Heart right ventricle (tissue), 16 donors: Measurements from ENCODE around the gene MFSD6. TPM values are rescaled to one million over a fixed set of nuclear protein-coding genes. Genes with fewer than 3 reads are reported as not detected.

Experiments used
- ATAC-seq, 8 donors: fragments of 200-7000 bp; cut with Tn5 transposase; one replicate each; pipeline ENCODE4 v1.9.1; 2020; ENCODE audit warnings: mild to moderate bottlenecking in 8 of 8, moderate library complexity in 8 of 8, moderate number of reproducible peaks in 1 of 8
- DNase-seq, 2 donors: peaks; one replicate each; pipeline ENCODE4 v3.0.0-alpha.2; 2020
- H3K27ac ChIP-seq, 10 donors: fragments of 200-600 bp; sonication (generic) in 2 of 10; one replicate each; pipeline versions ENCODE4 v1.5.0 to v1.8.0; 2020 to 2022; ENCODE audit warnings: mild to moderate bottlenecking in 3 of 10
- H3K27me3 ChIP-seq, 7 donors: fragments of 200-600 bp; one replicate each; pipeline ENCODE4 v1.8.0; 2021 to 2022; ENCODE audit warnings: mild to moderate bottlenecking in 2 of 7
- H3K36me3 ChIP-seq, 9 donors: fragments of 200-600 bp; sonication (generic) in 1 of 9; one replicate each; pipeline versions ENCODE4 v1.5.0 to v1.8.0; 2020 to 2022; ENCODE audit warnings: mild to moderate bottlenecking in 2 of 9
- H3K4me1 ChIP-seq, 9 donors: fragments of 200-600 bp; sonication (generic) in 1 of 9; one replicate each; pipeline versions ENCODE4 v1.5.0 to v1.8.0; 2020 to 2022; ENCODE audit warnings: mild to moderate bottlenecking in 4 of 9
- H3K4me3 ChIP-seq, 10 donors: fragments of 200-600 bp; sonication (generic) in 2 of 10; one replicate each; pipeline versions ENCODE4 v1.5.0 to v1.8.0; 2020 to 2022; ENCODE audit warnings: mild to moderate bottlenecking in 7 of 10, moderate library complexity in 2 of 10
- H3K9me3 ChIP-seq, 11 donors: fragments of 200-600 bp in 10 of 11; sonication (generic) in 2 of 11; one replicate each; pipeline versions ENCODE4 v1.5.0 to v1.8.0; 2013 to 2022; ENCODE audit warnings: mild to moderate bottlenecking in 2 of 11, control low read depth in 1 of 11, moderate library complexity in 1 of 11
- CTCF ChIP-seq, 9 donors: fragments of 200-600 bp; sonication (generic) in 2 of 9; IDR thresholded peaks; one replicate each; pipeline versions ENCODE4 v1.5.0 to v1.8.0; 2021 to 2022; ENCODE audit warnings: antibody characterized with exemption in 9 of 9, mild to moderate bottlenecking in 5 of 9, moderate library complexity in 1 of 9
- WGBS, 2 donors: extraction: QIAGEN DNeasy Blood & Tissue Kit; methylation state at CpG; one replicate each; pipeline ENCODE4 v1.1.7; 2013; ENCODE audit warnings: inconsistent platforms in 1 of 2; 5-methylcytosine and 5-hydroxymethylcytosine counted together
- intact Hi-C, 10 donors: fragments of 100-400 bp; cut with DNase I; formaldehyde crosslinking; loops; one replicate each; pipeline versions ENCODE4 v1.11.1 to v1.14.2; 2022
- polyA plus RNA-seq, 2 donors: library from polyadenylated mRNA; stranded (reverse); fragments of 200-250 nt; gene quantifications; one replicate each; pipeline ENCODE4 v1.2.3, GENCODE V29; 2013
- total RNA-seq, 10 donors: library from RNA; stranded (reverse); fragmentation: NEBNext Ultra II Directional in 3 of 10; extraction: Animal tissue kit (Norgen Biotek cat#: 25700) in 3 of 10; gene quantifications; one replicate each; pipeline versions ENCODE4 v1.2.1 to v1.2.4, GENCODE V29; 2021 to 2023
- donor health status: Arrhythmogenic right ventricular cardiomyopathy.
- donor health status: ischemic (EF 13 %, LVEDD 7.1; RV severe dilation, severe dysfunction).
- donor health status: healthy with polysubstance abuse.
- donor health status: DM: no; HTN: yes; CAD: no.
- donor health status: DM: no; HTN: no; CAD: no.
- donor health status: ischemic (EF 25% LVEDD 6.9; RV normal size, moderate dysfunction).
- donor health status: ischemic (EF 25% LVEDD 5.7; RV mildly dilated, moderate dysfunction).
- donor health status: healthy.
- donor health status: DM: yes; HTN: yes; CAD: no.
- donor health status: Ischemic cardiomyopathy.
- donor health status: ischemic (EF 35%, LVEDD 5.7; RV mildly dilated, moderate dysfunction).
- donor health status: nonischemic (EF 11% LVEDD 7.7; RV severe dilation, severe dysfunction).
- donor health status: DM: yes; HTN: yes; CAD: no.
- donor health status: PGD.
- donor health status: ischemic (EF 29% LVEDD 5.4; RV normal size, mild dysfunction).
- donor health status: nonischemic (EF 23%, LVEDD 6.1; RV moderate dilation, normal function).

The MFSD6 gene
- total and polyA plus RNA-seq, 12 donors: 9.7 to 26.7 (median 15.9) TPM

- Histone ChIP-seq H3K36me3 (no peaks in the 10 kb centered on the region), H3K27me3 (no peaks in the 10 kb centered on the region), H3K4me1 (no peaks in the 10 kb centered on the region), H3K27ac (no peak overlapping the region), H3K4me3 (no peak overlapping the region), H3K9me3 (peaks cover 0 to 4% (median 0%) of the 10 kb centered on the region in 11 donors)
- TF ChIP-seq CTCF (IDR thresholded peaks at IDR 0.05): no peak
- no peak for DNase-seq
- intact Hi-C loops: loop anchor here in 4 of 10 donors (10.0 kb wide), 3 partner anchors 117 to 417 kb away; no protein-coding TSS in a partner anchor
- WGBS, 2 donors: 92 to 96% methylated on average over 3 of the region's 3 CpGs
- ATAC-seq: no peak
These were observed 20.7 kb upstream of the MFSD6 start for GRCh38 chr2:190387422-190387821.

- Histone ChIP-seq H3K27ac (no peak overlapping the region), H3K9me3 (no peaks in the 10 kb centered on the region), H3K27me3 (peaks cover 0 to 5% (median 0%) of the 10 kb centered on the region in 7 donors), H3K36me3 (no peaks in the 10 kb centered on the region), H3K4me1 (no peaks in the 10 kb centered on the region), H3K4me3 (no peak overlapping the region)
- 80 to 84% methylated on average over 2 of the region's 2 CpGs for WGBS, 2 donors
- ATAC-seq: no peak
- no peak for TF ChIP-seq CTCF (IDR thresholded peaks at IDR 0.05)
- DNase-seq: no peak
- intact Hi-C loops: loop anchor here in 1 of 10 donors (5.0 to 10.0 kb wide), 2 partner anchors 116 to 289 kb away; no protein-coding TSS in a partner anchor
These were observed 11.9 kb upstream of the MFSD6 start for GRCh38 chr2:190396271-190396670.

- ATAC-seq (no peak), DNase-seq (no peak)
- 50 to 61% methylated on average over 5 of the region's 5 CpGs for WGBS, 2 donors
- TF ChIP-seq CTCF (IDR thresholded peaks at IDR 0.05): no peak
- intact Hi-C loops: loop anchor here in 4 of 10 donors (10.0 kb wide), 3 partner anchors 242 to 282 kb away; partner anchors contain the start of gene NAB1 (in 1 of the 4)
- Histone ChIP-seq H3K4me1 (peaks cover 0 to 9% (median 6%) of the 10 kb centered on the region in 9 donors), H3K27me3 (no peaks in the 10 kb centered on the region), H3K9me3 (no peaks in the 10 kb centered on the region), H3K4me3 (no peak overlapping the region), H3K36me3 (no peaks in the 10 kb centered on the region), H3K27ac (no peak overlapping the region)
These were observed 5.1 kb upstream of the MFSD6 start for GRCh38 chr2:190402986-190403603.

GRCh38 chr2:190404487-190404886, 3.7 kb upstream of the MFSD6 start:
- H3K27me3 ChIP-seq: peaks cover 0 to 6% (median 0%) of the 10 kb centered on the region in 7 donors
- ATAC-seq (no peak), DNase-seq (no peak)
- H3K4me1 ChIP-seq: peaks cover 0 to 16% (median 12%) of the 10 kb centered on the region in 9 donors
- H3K27ac ChIP-seq: no peak overlapping the region
- intact Hi-C loops: loop anchor here in 4 of 10 donors (10.0 kb wide), 3 partner anchors 240 to 280 kb away; partner anchors contain the start of gene NAB1 (in 1 of the 4)
- no peaks in the 10 kb centered on the region for H3K36me3 ChIP-seq
- no peak for TF ChIP-seq CTCF (IDR thresholded peaks at IDR 0.05)
- H3K9me3 ChIP-seq: no peaks in the 10 kb centered on the region
- H3K4me3 ChIP-seq: no peak overlapping the region
